SK-N-MC (cell line): ENCODE results near the gene FOXO1.

Experiments
- FOXP2 ChIP-seq: optimal IDR thresholded peaks from 2 replicates; pipeline ENCODE3; 2011; ENCODE audit warnings: mild to moderate bottlenecking, moderate library complexity; ENCODE audit not compliant: insufficient read depth; ENCODE audit errors: extremely low read length, control extremely low read depth
- POLR2AphosphoS5 ChIP-seq: IDR thresholded peaks from 2 replicates; pipeline ENCODE4 v1.6.1; 2012; ENCODE audit warnings: mild to moderate bottlenecking, low read depth, low read length, borderline replicate concordance

- TF ChIP-seq POLR2AphosphoS5 (no peak), FOXP2 (no peak)
These were observed 67.3 kb downstream of the FOXO1 start for GRCh38 chr13:40599124-40599523.
